ENCODE data around the gene TACR1. TPM values are rescaled to one million over a fixed set of nuclear protein-coding genes. Genes with fewer than 3 reads are reported as not detected.
"Not testable (repeated sequence)": the region's sequence is repeated elsewhere in the genome, so short reads cannot be mapped to it uniquely, and the experiment has no call there.

The TACR1 gene
- polyA plus RNA-seq, 3 donors = 0.18 to 1.6 (median 1.2) TPM

- H3K27ac ChIP-seq (ENCODE audit: low read depth, low read length) = no peak overlapping the region
Observed at GRCh38 chr2:75157435-75157834, 41.9 kb downstream of the TACR1 start.

DNA sequence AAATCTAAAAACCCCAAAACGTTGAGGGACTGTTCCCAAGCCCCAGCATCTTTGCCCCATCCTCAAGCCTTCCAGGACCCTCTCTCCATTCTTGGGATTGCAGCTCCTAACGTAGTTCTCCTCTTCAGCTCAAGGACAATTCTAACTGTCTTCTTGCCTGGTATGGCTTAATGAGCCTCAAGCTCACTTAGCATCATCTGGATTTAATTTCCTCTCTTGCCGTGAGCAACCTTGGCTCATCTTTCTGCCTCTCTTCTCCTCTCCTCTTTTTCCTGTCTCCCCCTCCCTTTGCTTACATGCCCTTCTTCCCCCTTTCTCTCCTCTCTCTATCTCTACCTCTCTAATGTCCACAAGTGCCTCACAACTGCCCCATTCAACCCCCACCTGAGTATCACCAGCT, 44.2 kb downstream of the TACR1 start:
- no peak overlapping the region for H3K27ac ChIP-seq (ENCODE audit: low read depth, low read length)

GRCh38 chr2:75153221-75153620, 46.1 kb downstream of the TACR1 start:
- 41 to 80% (median 78%) methylated on average over 1 of the region's 1 CpG for WGBS, 3 donors
- no peak overlapping the region for H3K27ac ChIP-seq (ENCODE audit: low read depth, low read length)

More for the DNA sequence above, 44.2 kb downstream of the TACR1 start:
- 61 to 63% (median 63%) methylated on average over 3 of the region's 3 CpGs for WGBS, 3 donors

- 79 to 82% (median 82%) methylated on average over 3 of the region's 3 CpGs for WGBS, 3 donors
- H3K27ac ChIP-seq (ENCODE audit: low read depth, low read length) = not testable (repeated sequence)
Observed at GRCh38 chr2:75152243-75152642, 47.1 kb downstream of the TACR1 start.

GRCh38 chr2:75147884-75148283, 51.4 kb downstream of the TACR1 start:
- not testable (repeated sequence) for H3K27ac ChIP-seq (ENCODE audit: low read depth, low read length)
- WGBS, 3 donors = 90 to 96% (median 95%) methylated on average over 6 of the region's 6 CpGs

DNA sequence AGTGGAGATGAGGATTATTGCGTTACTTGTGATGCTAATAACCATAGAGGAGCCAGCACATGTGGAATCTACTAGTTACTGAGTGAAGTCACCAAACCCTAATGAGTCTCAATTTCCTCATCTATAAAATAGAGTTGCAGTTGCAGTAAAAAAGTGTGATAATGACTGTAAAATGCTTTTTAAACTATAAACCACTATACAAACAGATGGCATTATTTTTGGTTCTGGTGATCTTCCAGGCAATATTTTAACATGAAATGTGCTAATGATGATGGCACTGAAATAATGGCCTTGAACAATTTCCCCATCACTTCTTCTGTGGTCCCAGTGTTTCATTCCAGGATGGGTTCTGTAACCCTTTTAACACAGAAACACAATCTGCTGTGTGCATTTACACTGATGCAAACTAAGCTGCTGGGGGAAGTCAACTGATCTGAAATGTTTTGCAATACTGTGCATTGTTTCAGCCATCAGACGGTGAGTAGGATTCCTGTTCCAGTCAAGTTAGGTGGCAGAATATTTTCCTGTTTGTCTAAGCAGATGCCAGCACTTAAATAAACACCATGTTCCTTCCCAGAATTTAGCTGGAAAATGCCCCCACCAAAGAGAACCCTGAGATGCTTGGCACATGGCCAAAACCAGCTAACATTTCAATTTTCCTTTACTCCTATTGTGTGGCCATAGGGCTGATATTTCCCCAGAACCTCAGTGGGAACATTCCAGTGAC, 52.6 kb downstream of the TACR1 start:
- 63 to 85% (median 66%) methylated on average over 2 of the region's 2 CpGs for WGBS, 3 donors
- H3K27ac ChIP-seq (ENCODE audit: low read depth, low read length) = no peak overlapping the region

DNA sequence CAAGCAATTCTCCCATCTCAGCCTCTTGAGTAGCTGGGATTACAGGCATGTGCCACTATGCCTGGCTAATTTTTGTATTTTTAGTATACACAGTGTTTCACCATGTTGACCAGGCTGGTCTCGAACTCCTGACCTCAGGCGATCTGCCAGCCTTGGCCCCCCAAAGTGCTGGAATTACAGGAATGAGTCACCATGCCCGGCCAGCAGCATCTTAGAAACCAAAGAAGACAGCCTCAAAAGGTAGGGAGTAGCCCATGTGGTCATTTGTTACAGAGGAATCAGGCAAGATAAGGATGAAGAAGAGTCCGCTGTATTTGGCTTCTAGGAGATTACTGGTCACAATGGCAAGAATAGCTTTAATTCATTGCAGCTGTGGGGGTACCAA, 53.1 kb downstream of the TACR1 start:
- H3K27ac ChIP-seq (ENCODE audit: low read depth, low read length) = not testable (repeated sequence)
- 87 to 91% (median 90%) methylated on average over 4 of the region's 4 CpGs for WGBS, 3 donors

- 51 to 81% (median 55%) methylated on average over 3 of the region's 3 CpGs for WGBS, 3 donors
- H3K27ac ChIP-seq (ENCODE audit: low read depth, low read length) = no peak overlapping the region
Observed at GRCh38 chr2:75142081-75142480, 57.2 kb downstream of the TACR1 start.

DNA sequence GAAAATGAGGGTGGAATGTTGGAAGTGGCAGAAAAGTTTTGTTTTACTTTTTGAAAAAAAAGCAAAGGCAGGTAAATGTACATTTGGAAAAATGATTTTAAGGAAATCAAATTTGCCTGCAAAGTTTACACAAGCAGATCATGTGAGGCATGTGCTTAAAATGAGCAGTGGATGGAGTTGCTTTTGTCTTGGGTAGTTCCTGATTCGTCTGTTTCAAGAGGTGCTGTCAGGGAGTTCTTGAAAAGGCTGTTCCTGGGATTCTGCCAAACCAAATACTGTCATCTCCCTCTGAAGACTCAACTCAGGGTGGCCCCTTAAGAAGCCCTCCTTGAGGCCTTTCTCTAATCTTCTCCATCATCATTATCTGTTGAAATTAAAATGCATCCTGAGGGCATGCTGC, 59.0 kb downstream of the TACR1 start:
- no peak overlapping the region for H3K27ac ChIP-seq (ENCODE audit: low read depth, low read length)
- WGBS, 3 donors = 34 to 65% (median 63%) methylated on average over 1 of the region's 1 CpG

GRCh38 chr2:75139171-75139570, 60.1 kb downstream of the TACR1 start:
- 87 to 92% (median 87%) methylated on average over 3 of the region's 3 CpGs for WGBS, 3 donors
- no peak overlapping the region for H3K27ac ChIP-seq (ENCODE audit: low read depth, low read length)

- H3K27ac ChIP-seq (ENCODE audit: low read depth, low read length) = no peak overlapping the region
- WGBS, 3 donors = 92 to 94% (median 94%) methylated on average over 1 of the region's 1 CpG
Observed at GRCh38 chr2:75138528-75138927, 60.8 kb downstream of the TACR1 start.

- H3K27ac ChIP-seq (ENCODE audit: low read depth, low read length) = no peak overlapping the region
- 52 to 59% (median 54%) methylated on average over 8 of the region's 8 CpGs for WGBS, 3 donors
Observed at GRCh38 chr2:75135776-75136400, 63.4 kb downstream of the TACR1 start.

DNA sequence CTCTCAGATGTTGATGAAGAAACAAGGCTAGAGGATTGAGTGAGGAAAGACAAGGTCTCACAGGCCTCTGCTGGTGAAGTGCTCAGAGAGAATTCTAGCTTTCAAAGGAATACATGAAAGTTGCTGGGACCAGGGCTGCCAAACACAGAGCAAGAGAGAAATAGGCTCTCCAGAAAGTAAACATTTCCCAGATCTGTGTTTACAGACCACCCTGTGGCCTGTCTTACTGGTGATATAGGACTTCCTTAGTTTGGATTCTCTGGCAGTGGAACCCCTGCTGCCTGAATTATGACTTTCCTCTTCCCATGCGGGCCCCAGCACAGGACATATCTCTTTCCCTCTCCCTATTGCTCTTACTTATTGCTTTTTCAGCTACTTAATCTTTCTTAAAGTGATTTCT, 64.5 kb downstream of the TACR1 start:
- 44 to 67% (median 63%) methylated on average over 1 of the region's 1 CpG for WGBS, 3 donors
- no peak overlapping the region for H3K27ac ChIP-seq (ENCODE audit: low read depth, low read length)

DNA sequence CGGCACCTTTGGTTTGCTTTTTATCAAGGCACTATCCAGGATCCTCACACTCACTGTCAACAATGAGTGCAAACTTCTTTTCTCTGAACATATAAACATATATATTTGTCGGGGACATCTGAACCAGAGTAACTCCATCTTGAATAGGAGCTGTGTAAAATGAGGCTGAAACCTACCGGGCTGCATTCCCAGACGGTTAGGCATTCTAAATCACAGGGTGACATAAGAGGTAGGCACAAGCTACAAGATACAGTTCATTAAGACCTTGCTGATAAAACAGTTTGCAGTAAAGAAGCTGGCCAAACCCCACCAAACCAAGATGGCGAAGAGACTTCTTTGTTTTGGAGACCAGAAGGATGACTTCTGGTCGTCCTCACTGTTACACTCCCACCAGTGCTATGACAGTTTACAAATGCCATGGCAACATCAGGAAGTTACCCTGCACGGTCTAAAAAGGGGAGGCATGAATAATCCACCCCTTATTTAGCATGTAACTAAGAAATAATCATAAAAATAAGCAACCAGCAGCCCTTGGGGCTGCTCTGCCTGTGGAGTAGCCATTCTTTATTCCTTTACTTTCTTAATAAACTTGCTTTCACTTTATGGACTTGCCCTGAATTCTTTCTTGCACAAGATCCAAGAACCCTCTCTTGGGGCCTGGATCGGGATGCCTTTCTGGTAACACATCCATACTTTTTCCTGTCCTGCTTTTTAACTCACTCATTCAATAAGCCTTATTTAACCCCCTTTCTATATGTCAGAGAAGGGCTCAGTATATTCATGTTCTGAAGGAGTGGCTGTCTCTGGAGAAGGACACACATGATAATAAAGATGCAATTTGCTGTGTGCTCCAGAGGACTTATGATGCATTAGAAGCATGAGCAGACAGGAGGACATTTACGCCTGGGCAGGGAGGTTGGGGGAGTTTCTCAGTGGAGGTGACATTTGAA, 65.4 kb downstream of the TACR1 start:
- H3K27ac ChIP-seq (ENCODE audit: low read depth, low read length) = no peak overlapping the region
- 66 to 80% (median 75%) methylated on average over 9 of the region's 9 CpGs for WGBS, 3 donors

DNA sequence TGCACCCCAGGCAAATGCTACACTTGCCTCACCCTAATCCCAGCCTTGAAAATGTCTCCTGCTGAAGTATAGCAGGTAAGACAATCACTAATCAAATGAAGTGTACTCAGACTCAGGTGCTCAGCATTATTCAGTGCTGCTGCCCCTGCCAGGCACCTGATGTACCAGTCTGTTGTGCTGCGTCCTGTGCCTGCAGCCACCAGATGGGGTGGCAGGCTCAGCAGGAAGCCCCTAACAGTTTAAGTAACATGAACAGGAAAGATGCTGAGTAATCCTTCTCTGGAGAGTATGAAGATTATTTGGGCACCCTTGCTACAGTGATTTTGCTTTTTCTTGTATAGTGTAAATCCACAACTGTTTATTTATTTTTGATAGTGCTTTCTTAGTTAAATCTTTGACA, 69.1 kb downstream of the TACR1 start:
- 38 to 51% (median 45%) methylated on average over 1 of the region's 1 CpG for WGBS, 3 donors
- no peak overlapping the region for H3K27ac ChIP-seq (ENCODE audit: low read depth, low read length)

DNA sequence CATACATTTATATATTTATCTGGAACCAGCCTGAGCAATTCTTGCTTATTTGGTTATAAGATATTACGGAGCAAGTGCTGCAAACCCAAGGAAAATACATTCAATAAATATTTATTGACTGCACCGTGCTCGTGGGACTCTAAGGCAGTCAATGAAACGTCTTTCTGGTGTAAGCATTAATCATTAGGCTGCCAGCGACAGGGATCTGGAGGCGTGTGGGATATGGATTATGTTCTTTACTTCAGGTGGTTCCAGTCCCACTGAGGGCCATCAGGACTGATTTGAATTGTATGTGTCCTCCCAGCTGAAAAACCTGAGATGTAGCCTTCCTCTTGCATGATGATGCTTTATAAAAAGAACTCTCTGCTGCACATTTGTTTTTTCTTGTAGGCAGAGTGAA, 75.4 kb downstream of the TACR1 start:
- WGBS, 3 donors = 33 to 84% (median 83%) methylated on average over 6 of the region's 6 CpGs

GRCh38 chr2:75113231-75113869, 86.0 kb downstream of the TACR1 start:
- 65 to 81% (median 69%) methylated on average over 4 of the region's 4 CpGs for WGBS, 3 donors
- no peak overlapping the region for H3K27ac ChIP-seq (ENCODE audit: low read depth, low read length)

More for the DNA sequence above, 75.4 kb downstream of the TACR1 start:
- no peak overlapping the region for H3K27ac ChIP-seq (ENCODE audit: low read depth, low read length)

DNA sequence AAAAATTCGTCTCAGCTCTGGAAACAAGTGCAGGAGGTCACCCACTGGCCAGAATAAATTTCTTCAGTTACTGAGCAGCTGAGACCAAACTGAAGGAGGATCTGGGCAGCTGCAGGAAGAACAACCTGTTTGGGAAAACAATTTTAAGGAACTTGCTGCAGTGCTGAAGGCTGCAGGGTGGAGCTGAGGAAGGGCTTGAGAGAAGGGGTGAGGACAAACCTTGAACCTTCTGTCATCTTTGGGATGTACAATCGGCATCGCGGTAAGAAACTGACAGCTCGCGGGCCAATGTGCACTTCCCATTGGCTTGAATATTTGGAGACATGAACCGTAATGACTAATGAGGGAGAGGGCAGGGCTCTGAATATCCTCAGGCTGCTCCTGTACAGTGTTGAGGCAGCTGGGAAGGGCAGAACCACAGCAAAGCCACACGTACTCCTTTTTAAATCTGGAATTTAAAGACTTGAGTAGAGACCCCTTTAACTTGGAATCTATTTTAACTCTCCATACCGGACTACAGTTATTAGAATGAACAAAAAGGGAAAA, 90.3 kb downstream of the TACR1 start:
- WGBS, 3 donors = 51 to 72% (median 71%) methylated on average over 9 of the region's 9 CpGs
- no peak overlapping the region for H3K27ac ChIP-seq (ENCODE audit: low read depth, low read length)

Data from adipose tissue (tissue), 3 donors.